ENCODE results near the gene GALNT10. TPM values are rescaled to one million over a fixed set of nuclear protein-coding genes. Genes with fewer than 3 reads are reported as not detected.

The GALNT10 gene
- total RNA-seq, 4 donors from 2014 or later: 11.6 to 16.3 (median 14.8) TPM

GRCh38 chr5:154215571-154216325 lies 25.2 kb downstream of the GALNT10 start:
- Histone ChIP-seq H3K4me3 (no peak overlapping the region), H3K36me3 (no peaks in the 10 kb centered on the region), H3K27ac (no peak overlapping the region), H3K9me3 (no peaks in the 10 kb centered on the region), H3K4me1 (peaks cover 8% of the 10 kb centered on the region), H3K27me3 (no peaks in the 10 kb centered on the region)
- WGBS: 71% methylated on average over 2 of the region's 2 CpGs
- no peak for TF ChIP-seq POLR2A (IDR thresholded peaks at IDR 0.05)
- TF ChIP-seq CTCF (IDR thresholded peaks at IDR 0.05): no peak
- no peak for TF ChIP-seq POLR2AphosphoS5 (IDR thresholded peaks at IDR 0.05)
- no peak for TF ChIP-seq EP300 (IDR thresholded peaks at IDR 0.05)
- no peak for DNase-seq (ENCODE audit: low spot score in 2 of 2)

- peaks cover 15% of the 10 kb centered on the region for H3K4me1 ChIP-seq
- WGBS: 89% methylated on average over 4 of the region's 4 CpGs
Observed at GRCh38 chr5:154217462-154217861, 26.9 kb downstream of the GALNT10 start.

GRCh38 chr5:154218786-154219185 lies 28.3 kb downstream of the GALNT10 start:
- 98% methylated on average over 8 of the region's 8 CpGs for WGBS
- H3K36me3 ChIP-seq: no peaks in the 10 kb centered on the region
- no peaks in the 10 kb centered on the region for H3K27me3 ChIP-seq
- DNase-seq (ENCODE audit: low spot score in 2 of 2): no peak
- H3K4me1 ChIP-seq: peaks cover 15% of the 10 kb centered on the region
- TF ChIP-seq CTCF (IDR thresholded peaks at IDR 0.05): no peak
- no peak for TF ChIP-seq POLR2A (IDR thresholded peaks at IDR 0.05)
- no peak for TF ChIP-seq POLR2AphosphoS5 (IDR thresholded peaks at IDR 0.05)
- no peak for TF ChIP-seq EP300 (IDR thresholded peaks at IDR 0.05)
- no peak overlapping the region for H3K4me3 ChIP-seq
- H3K27ac ChIP-seq: no peak overlapping the region
- H3K9me3 ChIP-seq: no peaks in the 10 kb centered on the region

More at GRCh38 chr5:154217462-154217861, 26.9 kb downstream of the GALNT10 start:
- DNase-seq (ENCODE audit: low spot score in 2 of 2): no peak
- Histone ChIP-seq H3K9me3 (no peaks in the 10 kb centered on the region), H3K27me3 (no peaks in the 10 kb centered on the region), H3K4me3 (no peak overlapping the region), H3K36me3 (no peaks in the 10 kb centered on the region), H3K27ac (no peak overlapping the region)
- TF ChIP-seq POLR2AphosphoS5 (IDR thresholded peaks at IDR 0.05): no peak
- TF ChIP-seq EP300 (IDR thresholded peaks at IDR 0.05): no peak
- no peak for TF ChIP-seq CTCF (IDR thresholded peaks at IDR 0.05)
- no peak for TF ChIP-seq POLR2A (IDR thresholded peaks at IDR 0.05)

- Histone ChIP-seq H3K27ac (no peak overlapping the region), H3K4me1 (peaks cover 8% of the 10 kb centered on the region), H3K9me3 (no peaks in the 10 kb centered on the region), H3K4me3 (no peak overlapping the region), H3K36me3 (no peaks in the 10 kb centered on the region), H3K27me3 (no peaks in the 10 kb centered on the region)
- DNase-seq (ENCODE audit: low spot score in 2 of 2): no peak
- TF ChIP-seq POLR2A (IDR thresholded peaks at IDR 0.05) (no peak), CTCF (IDR thresholded peaks at IDR 0.05) (no peak), POLR2AphosphoS5 (IDR thresholded peaks at IDR 0.05) (no peak), EP300 (IDR thresholded peaks at IDR 0.05) (no peak)
Observed at GRCh38 chr5:154220625-154221024, 30.1 kb downstream of the GALNT10 start.

GRCh38 chr5:154221371-154221896 lies 30.9 kb downstream of the GALNT10 start:
- no peak for DNase-seq (ENCODE audit: low spot score in 2 of 2)
- peaks cover 8% of the 10 kb centered on the region for H3K4me1 ChIP-seq
- no peaks in the 10 kb centered on the region for H3K27me3 ChIP-seq
- H3K36me3 ChIP-seq: no peaks in the 10 kb centered on the region
- H3K4me3 ChIP-seq: no peak overlapping the region
- no peak for TF ChIP-seq EP300 (IDR thresholded peaks at IDR 0.05)
- TF ChIP-seq POLR2A (IDR thresholded peaks at IDR 0.05): no peak
- no peak for TF ChIP-seq POLR2AphosphoS5 (IDR thresholded peaks at IDR 0.05)
- no peak for TF ChIP-seq CTCF (IDR thresholded peaks at IDR 0.05)
- H3K27ac ChIP-seq: peak overlapping the region; percentile 15
- H3K9me3 ChIP-seq: no peaks in the 10 kb centered on the region
- 55% methylated on average over 8 of the region's 8 CpGs for WGBS

All from suprapubic skin (tissue), 4 donors.